GM10847 (cell line): ENCODE results near the gene PGPEP1.

ENCODE experiments used
- POLR2A ChIP-seq: IDR thresholded peaks from 2 replicates; pipeline ENCODE4 v1.6.1; 2011; ENCODE audit not compliant: insufficient read length; ENCODE audit errors: extremely low read depth

Gene PGPEP1

GRCh38 chr19:18340990-18341868, 831 bp downstream of the PGPEP1 start:
- TF ChIP-seq POLR2A = no peak

GRCh38 chr19:18342090-18342632, 1.8 kb downstream of the PGPEP1 start:
- no peak for TF ChIP-seq POLR2A

GRCh38 chr19:18344582-18344950, 4.2 kb downstream of the PGPEP1 start:
- no peak for TF ChIP-seq POLR2A

GRCh38 chr19:18345296-18345695, 4.9 kb downstream of the PGPEP1 start:
- no peak for TF ChIP-seq POLR2A

- TF ChIP-seq POLR2A = no peak
Measured at GRCh38 chr19:18346091-18346490, 5.7 kb downstream of the PGPEP1 start.

- no peak for TF ChIP-seq POLR2A
Measured at GRCh38 chr19:18348171-18348570, 7.8 kb downstream of the PGPEP1 start.

- TF ChIP-seq POLR2A = no peak
Measured at GRCh38 chr19:18349524-18350128, 9.2 kb downstream of the PGPEP1 start.

- TF ChIP-seq POLR2A = no peak
Measured at GRCh38 chr19:18350490-18350889, 10.1 kb downstream of the PGPEP1 start.

- no peak for TF ChIP-seq POLR2A
Measured at GRCh38 chr19:18351544-18351943, 11.1 kb downstream of the PGPEP1 start.

GRCh38 chr19:18353378-18354005, 13.1 kb downstream of the PGPEP1 start:
- no peak for TF ChIP-seq POLR2A

- TF ChIP-seq POLR2A = no peak
Measured at GRCh38 chr19:18357041-18357440, 16.6 kb downstream of the PGPEP1 start.

- TF ChIP-seq POLR2A = no peak
Measured at GRCh38 chr19:18361646-18362045, 21.2 kb downstream of the PGPEP1 start.

GRCh38 chr19:18362934-18363542, 22.6 kb downstream of the PGPEP1 start:
- TF ChIP-seq POLR2A = no peak

- TF ChIP-seq POLR2A = no peak
Measured at GRCh38 chr19:18363787-18364186, 23.4 kb downstream of the PGPEP1 start.

GRCh38 chr19:18364826-18365528, 24.6 kb downstream of the PGPEP1 start:
- TF ChIP-seq POLR2A = no peak
